ENCODE measurements around the gene SMIM21. TPM values are rescaled to one million over a fixed set of nuclear protein-coding genes. Genes with fewer than 3 reads are reported as not detected.

Gene SMIM21
- total RNA-seq, 2 donors from 2014 or later = not detected

- H3K4me1 Mint-ChIP-seq (ENCODE audit: low read depth) = no peaks in the 10 kb centered on the region
- H3K27ac Mint-ChIP-seq = no peak overlapping the region
- H3K27me3 Mint-ChIP-seq (ENCODE audit: low read depth) = peaks cover 36% of the 10 kb centered on the region
- no peak for ATAC-seq (replicated peaks in 1 of 2)
- DNase-seq = no peak
- no peaks in the 10 kb centered on the region for H3K9me3 Mint-ChIP-seq
- no peak overlapping the region for H3K4me3 Mint-ChIP-seq
- no peaks in the 10 kb centered on the region for H3K36me3 Mint-ChIP-seq (ENCODE audit: insufficient read depth in 2 of 2)
Observed at GRCh38 chr18:75384144-75384543, 43.4 kb downstream of the SMIM21 start.

- Mint-ChIP-seq H3K4me3 (no peak overlapping the region), H3K4me1 (ENCODE audit: low read depth) (peaks cover 5% of the 10 kb centered on the region), H3K9me3 (no peaks in the 10 kb centered on the region), H3K27ac (no peak overlapping the region), H3K27me3 (ENCODE audit: low read depth) (peaks cover 36% of the 10 kb centered on the region), H3K36me3 (ENCODE audit: insufficient read depth in 2 of 2) (no peaks in the 10 kb centered on the region)
- ATAC-seq (replicated peaks in 1 of 2) = no peak
- no peak for DNase-seq
Observed at GRCh38 chr18:75378376-75379315, 48.9 kb downstream of the SMIM21 start.

- peaks cover 5% of the 10 kb centered on the region for H3K4me1 Mint-ChIP-seq (ENCODE audit: low read depth)
- H3K27me3 Mint-ChIP-seq (ENCODE audit: low read depth) = peaks cover 28% of the 10 kb centered on the region
- H3K27ac Mint-ChIP-seq = no peak overlapping the region
- DNase-seq = no peak
- no peaks in the 10 kb centered on the region for H3K9me3 Mint-ChIP-seq
- H3K4me3 Mint-ChIP-seq = no peak overlapping the region
- H3K36me3 Mint-ChIP-seq (ENCODE audit: insufficient read depth in 2 of 2) = no peaks in the 10 kb centered on the region
- ATAC-seq (replicated peaks in 1 of 2) = no peak
Observed at GRCh38 chr18:75377926-75378325, 49.6 kb downstream of the SMIM21 start.

DNA sequence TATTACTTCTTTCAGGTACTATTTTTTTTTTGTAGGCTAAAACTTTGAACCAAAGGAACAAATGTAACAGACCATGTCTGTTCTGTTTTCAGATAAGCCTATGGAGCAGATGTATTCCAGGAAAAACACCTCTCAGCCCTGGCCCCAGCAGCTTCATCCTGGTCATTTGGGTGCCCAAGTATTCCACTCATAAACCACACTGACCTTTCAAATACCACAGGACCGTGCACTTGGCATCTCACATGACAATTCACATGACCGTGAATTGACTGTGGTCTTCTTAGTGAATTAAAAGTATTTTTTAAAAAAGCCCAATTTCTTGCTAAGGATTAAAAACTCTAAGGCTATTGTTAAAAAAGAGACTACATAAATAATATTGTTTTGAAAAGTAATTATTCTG lies 50.2 kb downstream of the SMIM21 start:
- no peaks in the 10 kb centered on the region for H3K36me3 Mint-ChIP-seq (ENCODE audit: insufficient read depth in 2 of 2)

DNA sequence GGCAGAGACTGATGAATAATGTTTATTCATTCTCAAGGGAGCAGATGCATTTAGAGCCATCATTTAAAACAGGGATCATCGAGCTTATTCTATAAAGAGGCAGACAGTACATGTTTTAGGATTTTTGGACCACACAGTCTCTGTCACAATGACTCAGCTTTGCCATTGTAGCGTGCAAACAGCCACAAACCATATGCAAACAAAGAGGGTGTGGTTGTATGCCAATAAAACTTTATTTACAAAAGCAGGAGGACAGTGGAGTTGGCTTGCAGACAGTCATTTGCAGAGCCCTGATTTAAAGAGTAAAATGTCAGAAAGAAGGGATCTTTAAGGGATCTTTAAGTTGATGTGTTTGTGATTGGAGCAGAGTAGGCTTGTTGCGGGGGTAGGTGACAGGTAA lies 51.5 kb downstream of the SMIM21 start:
- H3K4me1 Mint-ChIP-seq (ENCODE audit: low read depth) = peaks cover 5% of the 10 kb centered on the region
- H3K27ac Mint-ChIP-seq = no peak overlapping the region
- no peaks in the 10 kb centered on the region for H3K9me3 Mint-ChIP-seq
- H3K27me3 Mint-ChIP-seq (ENCODE audit: low read depth) = peaks cover 21% of the 10 kb centered on the region
- no peak overlapping the region for H3K4me3 Mint-ChIP-seq
- no peaks in the 10 kb centered on the region for H3K36me3 Mint-ChIP-seq (ENCODE audit: insufficient read depth in 2 of 2)
- ATAC-seq (replicated peaks in 1 of 2) (peak in 1 of 2 donors; percentile 30), DNase-seq (no peak)

More for the DNA sequence above, 50.2 kb downstream of the SMIM21 start:
- no peaks in the 10 kb centered on the region for H3K9me3 Mint-ChIP-seq
- H3K4me3 Mint-ChIP-seq = no peak overlapping the region
- ATAC-seq (replicated peaks in 1 of 2) (no peak), DNase-seq (no peak)
- peaks cover 5% of the 10 kb centered on the region for H3K4me1 Mint-ChIP-seq (ENCODE audit: low read depth)
- H3K27ac Mint-ChIP-seq = no peak overlapping the region
- H3K27me3 Mint-ChIP-seq (ENCODE audit: low read depth) = peaks cover 26% of the 10 kb centered on the region

- no peaks in the 10 kb centered on the region for H3K36me3 Mint-ChIP-seq (ENCODE audit: insufficient read depth in 2 of 2)
- H3K4me1 Mint-ChIP-seq (ENCODE audit: low read depth) = peaks cover 5% of the 10 kb centered on the region
- no peak overlapping the region for H3K27ac Mint-ChIP-seq
- no peak for ATAC-seq (replicated peaks in 1 of 2)
- H3K9me3 Mint-ChIP-seq = no peaks in the 10 kb centered on the region
- H3K4me3 Mint-ChIP-seq = no peak overlapping the region
- peaks cover 18% of the 10 kb centered on the region for H3K27me3 Mint-ChIP-seq (ENCODE audit: low read depth)
- DNase-seq = no peak
Observed at GRCh38 chr18:75375341-75375740, 52.2 kb downstream of the SMIM21 start.

DNA sequence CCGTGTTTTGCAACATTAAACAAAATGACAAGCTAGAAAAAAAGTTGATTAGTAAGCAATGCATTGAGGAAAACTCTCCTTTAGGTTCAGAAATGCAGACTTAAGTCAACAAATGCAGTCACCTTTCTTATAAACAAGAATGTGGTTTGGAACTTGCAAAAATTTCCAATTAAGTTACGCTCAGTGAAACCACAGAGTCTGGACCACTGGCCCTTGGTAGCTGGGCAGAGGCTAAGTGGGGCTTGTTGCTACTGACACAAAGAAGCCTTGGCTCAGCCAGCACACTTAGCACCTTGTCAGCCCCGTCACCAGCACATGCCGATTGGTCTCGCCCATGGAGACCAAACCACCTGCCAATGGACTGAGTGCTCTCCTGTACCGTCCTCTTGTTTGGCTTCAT lies 53.0 kb downstream of the SMIM21 start:
- Mint-ChIP-seq H3K9me3 (no peaks in the 10 kb centered on the region), H3K4me3 (no peak overlapping the region), H3K4me1 (ENCODE audit: low read depth) (peaks cover 5% of the 10 kb centered on the region), H3K27ac (no peak overlapping the region), H3K36me3 (ENCODE audit: insufficient read depth in 2 of 2) (no peaks in the 10 kb centered on the region), H3K27me3 (ENCODE audit: low read depth) (peaks cover 9% of the 10 kb centered on the region)
- DNase-seq (no peak), ATAC-seq (replicated peaks in 1 of 2) (no peak)

GRCh38 chr18:75369026-75369721 lies 58.3 kb downstream of the SMIM21 start:
- ATAC-seq (replicated peaks in 1 of 2) (no peak), DNase-seq (no peak)
- H3K4me3 Mint-ChIP-seq = no peak overlapping the region
- no peak overlapping the region for H3K27ac Mint-ChIP-seq
- no peaks in the 10 kb centered on the region for H3K36me3 Mint-ChIP-seq (ENCODE audit: insufficient read depth in 2 of 2)
- peaks cover 6% of the 10 kb centered on the region for H3K4me1 Mint-ChIP-seq (ENCODE audit: low read depth)
- H3K9me3 Mint-ChIP-seq = no peaks in the 10 kb centered on the region
- no peaks in the 10 kb centered on the region for H3K27me3 Mint-ChIP-seq (ENCODE audit: low read depth)

GRCh38 chr18:75365837-75366236 lies 61.7 kb downstream of the SMIM21 start:
- H3K4me3 Mint-ChIP-seq = no peak overlapping the region
- no peak overlapping the region for H3K27ac Mint-ChIP-seq
- H3K9me3 Mint-ChIP-seq = no peaks in the 10 kb centered on the region
- peaks cover 6% of the 10 kb centered on the region for H3K4me1 Mint-ChIP-seq (ENCODE audit: low read depth)
- H3K36me3 Mint-ChIP-seq (ENCODE audit: insufficient read depth in 2 of 2) = no peaks in the 10 kb centered on the region
- no peaks in the 10 kb centered on the region for H3K27me3 Mint-ChIP-seq (ENCODE audit: low read depth)
- DNase-seq = no peak
- no peak for ATAC-seq (replicated peaks in 1 of 2)

- peaks cover 6% of the 10 kb centered on the region for H3K4me1 Mint-ChIP-seq (ENCODE audit: low read depth)
- no peaks in the 10 kb centered on the region for H3K27me3 Mint-ChIP-seq (ENCODE audit: low read depth)
- no peaks in the 10 kb centered on the region for H3K9me3 Mint-ChIP-seq
- H3K36me3 Mint-ChIP-seq (ENCODE audit: insufficient read depth in 2 of 2) = no peaks in the 10 kb centered on the region
- DNase-seq (no peak), ATAC-seq (replicated peaks in 1 of 2) (no peak)
- no peak overlapping the region for H3K4me3 Mint-ChIP-seq
- H3K27ac Mint-ChIP-seq = no peak overlapping the region
Observed at GRCh38 chr18:75365254-75365629, 62.3 kb downstream of the SMIM21 start.

DNA sequence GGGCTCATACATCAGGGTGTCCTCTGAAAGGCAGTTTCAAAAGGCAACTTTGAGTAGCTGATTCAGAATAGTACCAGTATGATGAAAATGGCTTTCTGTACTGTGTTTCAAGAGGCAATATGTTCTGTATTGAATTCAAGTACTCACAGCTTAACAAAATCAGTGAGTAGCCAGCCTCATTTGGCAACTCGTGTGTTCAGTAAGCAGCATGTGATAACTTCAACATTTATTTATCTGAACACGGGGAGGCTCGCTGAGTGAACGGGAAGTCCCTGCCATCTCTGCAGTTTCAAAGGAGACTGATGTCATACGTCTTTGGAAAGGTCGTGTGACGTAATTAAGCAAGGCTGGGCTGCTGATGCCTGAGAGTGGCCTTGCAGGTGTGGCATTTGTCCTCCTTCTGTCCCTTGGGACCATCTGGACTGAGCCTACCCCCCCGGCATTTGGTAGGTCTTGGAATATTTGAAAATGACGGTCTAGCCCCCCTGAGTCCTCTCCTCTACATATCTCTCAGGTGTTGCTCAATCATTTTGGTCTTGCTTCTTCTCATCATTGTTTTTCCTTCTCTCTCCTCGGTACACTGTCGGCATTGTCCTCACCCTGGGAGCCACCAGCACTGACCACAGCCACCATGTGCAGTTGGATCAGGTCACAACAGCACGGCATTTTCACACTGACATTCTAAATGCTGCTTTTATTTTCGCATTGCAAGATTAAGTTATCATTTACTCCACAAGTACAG lies 62.8 kb downstream of the SMIM21 start:
- H3K27ac Mint-ChIP-seq = no peak overlapping the region
- DNase-seq = peak in 1 of 2 donors; percentile 5
- peak; percentile 65 to 81 for ATAC-seq (replicated peaks in 1 of 2)
- no peaks in the 10 kb centered on the region for H3K9me3 Mint-ChIP-seq
- H3K36me3 Mint-ChIP-seq (ENCODE audit: insufficient read depth in 2 of 2) = no peaks in the 10 kb centered on the region
- H3K4me3 Mint-ChIP-seq = no peak overlapping the region
- H3K27me3 Mint-ChIP-seq (ENCODE audit: low read depth) = no peaks in the 10 kb centered on the region
- peaks cover 6% of the 10 kb centered on the region for H3K4me1 Mint-ChIP-seq (ENCODE audit: low read depth)

GRCh38 chr18:75363446-75364225 lies 63.9 kb downstream of the SMIM21 start:
- Mint-ChIP-seq H3K9me3 (no peaks in the 10 kb centered on the region), H3K4me1 (ENCODE audit: low read depth) (peaks cover 6% of the 10 kb centered on the region), H3K36me3 (ENCODE audit: insufficient read depth in 2 of 2) (no peaks in the 10 kb centered on the region), H3K4me3 (no peak overlapping the region), H3K27me3 (ENCODE audit: low read depth) (no peaks in the 10 kb centered on the region), H3K27ac (no peak overlapping the region)
- ATAC-seq (replicated peaks in 1 of 2) (no peak), DNase-seq (no peak)
